Thyroid gland (tissue), 4 donors: ENCODE measurements around the gene TGOLN2.

Experiments
- CTCF ChIP-seq, 6 experiments: fragments of 200-600 bp in 3 of 6; fragments of 450-650 bp in 3 of 6; sonication (generic) in 3 of 6; IDR thresholded peaks; one replicate each; pipeline ENCODE4 v1.5.1; 2016 to 2019; ENCODE audit warnings: antibody characterized with exemption in 6 of 6, mild to moderate bottlenecking in 2 of 6, inconsistent platforms in 1 of 6, moderate library complexity in 1 of 6
- POLR2A ChIP-seq, 2 donors: fragments of 450-650 bp; IDR thresholded peaks; one replicate each; pipeline ENCODE4 v1.6.1; 2017; ENCODE audit warnings: antibody characterized with exemption in 2 of 2, mild to moderate bottlenecking in 2 of 2, moderate library complexity in 1 of 2

- TF ChIP-seq CTCF (IDR thresholded peaks at IDR 0.05): no peak
- TF ChIP-seq POLR2A (IDR thresholded peaks at IDR 0.05): no peak
These were observed 498 bp downstream of the TGOLN2 start for GRCh38 chr2:85327160-85327821.
